ENCODE data around the gene RGS6. TPM values are rescaled to one million over a fixed set of nuclear protein-coding genes. Genes with fewer than 3 reads are reported as not detected.

RGS6 gene
- total and polyA plus RNA-seq, 2 of the 4 experiments (the other 2 are of a cell fraction), result not detected

GRCh38 chr14:72538387-72538786 lies 606.2 kb downstream of the RGS6 start:
- H3K9ac ChIP-seq (ENCODE audit: low read depth, low read length), result no peak overlapping the region
- ATAC-seq (ENCODE audit: low read depth) (no peak), DNase-seq (no peak)
- intact Hi-C loops (cut with micrococcal nuclease) (no loop called here), dilution Hi-C loops (cut with HindIII; ENCODE audit: low sequenced_read_pairs, unreplicated experiment) (no loop called here), in situ Hi-C loops (cut with MboI; ENCODE audit: low sequenced_read_pairs) (no loop called here)
- no peak overlapping the region for H2BK20ac ChIP-seq (ENCODE audit: low read depth, low read length)
- no peaks in the 10 kb centered on the region; the same call in 1 of the 2 replicates for H3K9me1 ChIP-seq (ENCODE audit: insufficient read depth, low read length)
- no peaks in the 10 kb centered on the region for H3K79me1 ChIP-seq (ENCODE audit: low read depth in 1 of 2, low read length in 2 of 2)
- H3K18ac ChIP-seq (ENCODE audit: low read depth, low read length), result no peak overlapping the region
- peaks cover 5% of the 10 kb centered on the region for H3K9me3 ChIP-seq (ENCODE audit: control insufficient read depth, insufficient read depth, low read length)
- H3K4me1 ChIP-seq (ENCODE audit: control insufficient read depth, insufficient read depth, low read length), result peaks cover 3% of the 10 kb centered on the region; the same call in 1 of the 2 replicates
- H4K91ac ChIP-seq (ENCODE audit: insufficient read depth, low read depth, low read length), result no peak overlapping the region
- WGBS, 2 experiments (ENCODE audit: extremely low coverage in 2 of 2, insufficient read length in 1 of 2), result no CpG with 5 or more reads among the region's 3 CpGs
- no peak overlapping the region for H2BK120ac ChIP-seq (ENCODE audit: low read depth, low read length)
- BruUV-seq (replicated peaks), result no TSS peak
- no peak overlapping the region for H3K23ac ChIP-seq (ENCODE audit: low read depth, low read length)
- POLR2A ChIA-PET (ENCODE audit: unreplicated experiment), result interaction anchor here (0.5 kb wide), 1 partner anchor 10 kb away, joined by 6 read pairs; no protein-coding TSS in a partner anchor
- no peak overlapping the region for H2AK5ac ChIP-seq (ENCODE audit: low read depth, low read length)
- no peak overlapping the region for H3K27ac ChIP-seq (ENCODE audit: insufficient read depth, low read length)
- H3K14ac ChIP-seq (replicated peaks; ENCODE audit: low read depth, low read length), result no peak overlapping the region
- no peak overlapping the region for H3K56ac ChIP-seq (ENCODE audit: extremely low read depth, insufficient read depth, low read length)
- no peak overlapping the region for H4K8ac ChIP-seq (ENCODE audit: low read depth in 2 of 2, low read length in 2 of 2)
- H4K20me1 ChIP-seq (ENCODE audit: insufficient read depth, low read length), result no peaks in the 10 kb centered on the region
- peaks cover 2% of the 10 kb centered on the region; the same call in 1 of the 2 replicates for H3K27me3 ChIP-seq (ENCODE audit: control insufficient read depth, insufficient read depth, low read length)
- no peak for TF ChIP-seq MAFK (IDR thresholded peaks at IDR 0.05; ENCODE audit: low read depth, low read length)
- no peak for TF ChIP-seq RAD21 (IDR thresholded peaks at IDR 0.05; ENCODE audit: low read length)
- no peak for TF ChIP-seq SMC3 (IDR thresholded peaks at IDR 0.05; ENCODE audit: low read depth, low read length)
- TF ChIP-seq MAZ (IDR thresholded peaks at IDR 0.05; ENCODE audit: borderline replicate concordance, low read depth, low read length), result no peak
- TF ChIP-seq USF2 (IDR thresholded peaks at IDR 0.05; ENCODE audit: low read depth, low read length), result no peak
- no peak for TF ChIP-seq POLR2A (IDR thresholded peaks at IDR 0.05; ENCODE audit: low read depth, low read length)
- no peak overlapping the region for H3K4ac ChIP-seq (ENCODE audit: low read depth, low read length)
- no peak overlapping the region for H3K4me3 ChIP-seq (ENCODE audit: insufficient read depth, low read depth, low read length)
- no peak overlapping the region for H2BK15ac ChIP-seq (ENCODE audit: low read depth, low read length)
- CTCF ChIA-PET, result no interaction called here
- H2AK9ac ChIP-seq (replicated peaks; ENCODE audit: low read depth, low read length, poor library complexity), result no peak overlapping the region
- peak overlapping the region; percentile 21 for H2AFZ ChIP-seq (replicated peaks; ENCODE audit: low read length, poor library complexity)
- no peak overlapping the region for H2BK5ac ChIP-seq (ENCODE audit: low read depth, low read length, poor library complexity, severe bottlenecking)
- H4K5ac ChIP-seq (ENCODE audit: low read depth, low read length), result no peak overlapping the region
- no peaks in the 10 kb centered on the region for H3K36me3 ChIP-seq (ENCODE audit: control insufficient read depth, insufficient read depth, low read length)
- H3K4me2 ChIP-seq (ENCODE audit: low read depth, low read length), result no peak overlapping the region
